Neutrophil (primary cell): ENCODE measurements around the gene MS4A18.

Source experiments
- H3K27ac ChIP-seq: fragments of 200-600 bp; sonication (generic); 2 replicates; pipeline ENCODE4 v1.5.1; 2016; ENCODE audit warnings: mild to moderate bottlenecking, moderate library complexity
- H3K27me3 ChIP-seq: fragments of 200-600 bp; sonication (generic); 2 replicates; pipeline ENCODE4 v1.6.0; 2016; ENCODE audit warnings: mild to moderate bottlenecking
- H3K36me3 ChIP-seq: fragments of 200-600 bp; sonication (generic); 2 replicates; pipeline ENCODE4 v1.5.1; 2017
- H3K4me1 ChIP-seq, 2 experiments: fragments of 200-600 bp in 1 of 2; sonication (generic) in 1 of 2; 1 replicate in 1 of 2; 2 replicates in 1 of 2; pipeline versions ENCODE4 v1.5.1 to v1.6.1; 2013 to 2016; ENCODE audit warnings: low read depth in 1 of 2, low read length in 1 of 2, mild to moderate bottlenecking in 1 of 2, moderate library complexity in 1 of 2; ENCODE audit not compliant: control insufficient read depth in 1 of 2, insufficient read depth in 1 of 2
- H3K4me3 ChIP-seq, 2 experiments: fragments of 200-600 bp in 1 of 2; sonication (generic) in 1 of 2; 1 replicate in 1 of 2; 2 replicates in 1 of 2; pipeline ENCODE4 v1.5.1; 2013 to 2016; ENCODE audit warnings: low read depth in 1 of 2, low read length in 1 of 2, mild to moderate bottlenecking in 1 of 2, moderate library complexity in 1 of 2
- H3K9me3 ChIP-seq: fragments of 200-600 bp; sonication (generic); 2 replicates; pipeline ENCODE4 v1.5.1; 2016
- CTCF ChIP-seq: fragments of 200-600 bp; sonication (generic); IDR thresholded peaks from 2 replicates; pipeline ENCODE4 v1.5.1; 2016; ENCODE audit warnings: antibody characterized with exemption

Gene MS4A18

GRCh38 chr11:60781981-60782316 is 57.4 kb downstream of the MS4A18 start:
- H3K27ac ChIP-seq, result no peak overlapping the region
- no peak overlapping the region for H3K4me3 ChIP-seq
- no peak for TF ChIP-seq CTCF
- H3K27me3 ChIP-seq, result peaks cover 7% of the 10 kb centered on the region
- H3K36me3 ChIP-seq, result no peaks in the 10 kb centered on the region
- H3K4me1 ChIP-seq, result no peaks in the 10 kb centered on the region
- H3K9me3 ChIP-seq, result no peaks in the 10 kb centered on the region

GRCh38 chr11:60782393-60783140 is 58.0 kb downstream of the MS4A18 start:
- no peaks in the 10 kb centered on the region for H3K9me3 ChIP-seq
- peaks cover 7% of the 10 kb centered on the region for H3K27me3 ChIP-seq
- H3K4me3 ChIP-seq, result no peak overlapping the region
- H3K36me3 ChIP-seq, result no peaks in the 10 kb centered on the region
- TF ChIP-seq CTCF, result no peak
- no peak overlapping the region for H3K27ac ChIP-seq
- no peaks in the 10 kb centered on the region for H3K4me1 ChIP-seq

GRCh38 chr11:60783141-60783484 is 58.6 kb downstream of the MS4A18 start:
- H3K36me3 ChIP-seq, result no peaks in the 10 kb centered on the region
- H3K4me1 ChIP-seq, result no peaks in the 10 kb centered on the region
- H3K27me3 ChIP-seq, result peaks cover 7% of the 10 kb centered on the region
- no peak overlapping the region for H3K27ac ChIP-seq
- TF ChIP-seq CTCF, result no peak
- H3K4me3 ChIP-seq, result no peak overlapping the region
- H3K9me3 ChIP-seq, result no peaks in the 10 kb centered on the region

- Histone ChIP-seq H3K27ac (no peak overlapping the region), H3K27me3 (peaks cover 7% of the 10 kb centered on the region), H3K9me3 (no peaks in the 10 kb centered on the region), H3K36me3 (no peaks in the 10 kb centered on the region), H3K4me1 (no peaks in the 10 kb centered on the region), H3K4me3 (no peak overlapping the region)
- TF ChIP-seq CTCF, result no peak
These were observed 59.4 kb downstream of the MS4A18 start for GRCh38 chr11:60783911-60784310.

GRCh38 chr11:60785136-60785535 is 60.6 kb downstream of the MS4A18 start, which contains the start of gene MS4A10:
Gene MS4A10, plus strand, starts transcription at chr11:60785333. Its CDS starts 5,003 bp downstream, at chr11:60790336.
- Histone ChIP-seq H3K27ac (no peak within 1 kb of the TSS), H3K36me3 (no peaks in the 10 kb centered on the region), H3K9me3 (no peaks in the 10 kb centered on the region), H3K4me1 (no peaks in the 10 kb centered on the region), H3K27me3 (peaks cover 5% of the 10 kb centered on the region), H3K4me3 (no peak within 1 kb of the TSS)
- TF ChIP-seq CTCF, result no peak
